Effector memory CD8-positive, alpha-beta T cell (primary cell): ENCODE measurements around the gene MYO1B.

Experiments
- ATAC-seq: fragments of 150-1000 bp; cut with Tn5 transposase; replicated peaks from 2 replicates; pipeline ENCODE4 v1.10.0; 2021; ENCODE audit warnings: mild to moderate bottlenecking, moderate library complexity
- DNase-seq, 3 experiments: peaks; one replicate each; pipeline ENCODE4 v3.0.0; 2021
- H3K27ac Mint-ChIP-seq, 2 donors: one replicate each; pipeline ENCODE4 v1.8.0; 2022; ENCODE audit warnings: mild to moderate bottlenecking in 2 of 2, mixed read lengths in 2 of 2, moderate library complexity in 2 of 2
- H3K27me3 Mint-ChIP-seq, 2 donors: one replicate each; pipeline ENCODE4 v1.8.0; 2022; ENCODE audit warnings: mixed read lengths in 2 of 2
- H3K36me3 Mint-ChIP-seq: one replicate; pipeline ENCODE4 v1.8.0; 2022; ENCODE audit warnings: mild to moderate bottlenecking, moderate library complexity, mixed read lengths; ENCODE audit not compliant: insufficient read depth
- H3K4me1 Mint-ChIP-seq, 2 donors: one replicate each; pipeline ENCODE4 v1.8.0; 2022; ENCODE audit warnings: low read depth in 2 of 2, mixed read lengths in 2 of 2
- H3K4me3 Mint-ChIP-seq, 2 donors: one replicate each; pipeline ENCODE4 v1.8.0; 2022; ENCODE audit warnings: mild to moderate bottlenecking in 2 of 2, mixed read lengths in 2 of 2, moderate library complexity in 2 of 2
- H3K9me3 Mint-ChIP-seq, 2 donors: one replicate each; pipeline ENCODE4 v1.8.0; 2022; ENCODE audit warnings: mixed read lengths in 2 of 2

MYO1B gene

GRCh38 chr2:191276792-191277465, 31.7 kb downstream of the MYO1B start:
- ATAC-seq (no peak), DNase-seq (no peak)
- Mint-ChIP-seq H3K27me3 (peaks cover 40 to 64% of the 10 kb centered on the region in 2 donors), H3K36me3 (no peaks in the 10 kb centered on the region), H3K27ac (peak overlapping the region in 1 of 2 donors; percentile 4), H3K9me3 (no peaks in the 10 kb centered on the region), H3K4me3 (no peak overlapping the region), H3K4me1 (no peaks in the 10 kb centered on the region)

GRCh38 chr2:191280290-191280689, 35.1 kb downstream of the MYO1B start:
- ATAC-seq (no peak), DNase-seq (no peak)
- Mint-ChIP-seq H3K4me3 (no peak overlapping the region), H3K27ac (no peak overlapping the region), H3K4me1 (no peaks in the 10 kb centered on the region), H3K27me3 (peaks cover 31 to 37% of the 10 kb centered on the region in 2 donors), H3K9me3 (no peaks in the 10 kb centered on the region), H3K36me3 (no peaks in the 10 kb centered on the region)

- Mint-ChIP-seq H3K9me3 (no peaks in the 10 kb centered on the region), H3K4me3 (no peak overlapping the region), H3K27ac (no peak overlapping the region), H3K27me3 (peaks cover 33% of the 10 kb centered on the region in 2 donors), H3K4me1 (no peaks in the 10 kb centered on the region), H3K36me3 (no peaks in the 10 kb centered on the region)
- DNase-seq (no peak), ATAC-seq (no peak)
Observed at GRCh38 chr2:191280834-191281756, 35.9 kb downstream of the MYO1B start.

DNA sequence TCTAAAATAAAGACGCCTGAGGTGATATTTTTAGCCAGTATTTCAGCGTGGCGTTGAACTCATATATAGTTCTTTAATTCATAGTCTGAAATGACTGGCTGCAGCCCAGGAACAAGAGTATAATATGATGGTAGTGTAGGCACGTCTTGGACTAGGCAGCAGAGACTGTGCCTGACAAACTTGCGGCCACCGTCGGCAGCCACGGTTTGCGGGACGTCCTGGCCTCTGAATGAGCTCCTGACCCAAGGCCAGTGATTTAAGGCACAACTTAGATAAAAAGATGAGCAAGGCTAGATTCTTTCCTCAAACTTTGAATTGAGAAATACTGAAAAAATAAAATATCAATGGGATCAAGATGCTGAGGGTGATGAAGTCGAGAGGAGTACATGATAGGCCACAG, 40.0 kb downstream of the MYO1B start:
- Mint-ChIP-seq H3K27me3 (peaks cover 6 to 16% of the 10 kb centered on the region in 2 donors), H3K4me1 (no peaks in the 10 kb centered on the region), H3K36me3 (no peaks in the 10 kb centered on the region), H3K4me3 (no peak overlapping the region), H3K9me3 (no peaks in the 10 kb centered on the region), H3K27ac (no peak overlapping the region)
- ATAC-seq: no peak
- no peak for DNase-seq

GRCh38 chr2:191287820-191288219, 42.6 kb downstream of the MYO1B start:
- ATAC-seq: no peak
- Mint-ChIP-seq H3K27me3 (peaks cover 0 to 24% of the 10 kb centered on the region in 2 donors), H3K9me3 (no peaks in the 10 kb centered on the region), H3K4me1 (no peaks in the 10 kb centered on the region), H3K4me3 (no peak overlapping the region), H3K36me3 (no peaks in the 10 kb centered on the region), H3K27ac (no peak overlapping the region)
- DNase-seq: no peak

DNA sequence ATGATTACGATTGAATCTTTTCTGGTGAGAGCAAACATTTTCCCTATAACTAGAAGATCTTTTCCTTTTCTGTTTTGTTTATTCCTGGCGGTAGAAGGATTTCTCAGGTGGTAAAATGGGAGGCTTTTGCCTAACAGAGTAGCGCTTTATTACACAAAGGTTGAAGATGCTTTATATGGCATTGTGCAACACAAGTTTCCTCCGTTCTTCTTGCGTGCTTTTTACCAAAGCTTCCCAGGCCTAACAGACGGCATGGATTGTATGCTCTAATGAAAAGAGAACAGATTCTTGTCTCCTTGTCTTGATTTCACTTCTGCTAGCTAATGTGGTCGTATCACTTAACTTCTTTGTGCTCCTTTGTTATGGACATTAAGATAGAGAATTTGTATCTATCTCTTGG, 43.8 kb downstream of the MYO1B start:
- peaks cover 0 to 23% of the 10 kb centered on the region in 2 donors for H3K27me3 Mint-ChIP-seq
- no peak for ATAC-seq

GRCh38 chr2:191291471-191291870, 46.3 kb downstream of the MYO1B start:
- Mint-ChIP-seq H3K4me1 (no peaks in the 10 kb centered on the region), H3K27me3 (peaks cover 0 to 27% of the 10 kb centered on the region in 2 donors), H3K27ac (no peak overlapping the region), H3K9me3 (no peaks in the 10 kb centered on the region), H3K36me3 (no peaks in the 10 kb centered on the region), H3K4me3 (no peak overlapping the region)
- ATAC-seq: no peak
- no peak for DNase-seq

More for the DNA sequence above, 43.8 kb downstream of the MYO1B start:
- no peaks in the 10 kb centered on the region for H3K4me1 Mint-ChIP-seq
- no peak overlapping the region for H3K4me3 Mint-ChIP-seq
- DNase-seq: no peak
- no peaks in the 10 kb centered on the region for H3K9me3 Mint-ChIP-seq
- no peaks in the 10 kb centered on the region for H3K36me3 Mint-ChIP-seq
- no peak overlapping the region for H3K27ac Mint-ChIP-seq

DNA sequence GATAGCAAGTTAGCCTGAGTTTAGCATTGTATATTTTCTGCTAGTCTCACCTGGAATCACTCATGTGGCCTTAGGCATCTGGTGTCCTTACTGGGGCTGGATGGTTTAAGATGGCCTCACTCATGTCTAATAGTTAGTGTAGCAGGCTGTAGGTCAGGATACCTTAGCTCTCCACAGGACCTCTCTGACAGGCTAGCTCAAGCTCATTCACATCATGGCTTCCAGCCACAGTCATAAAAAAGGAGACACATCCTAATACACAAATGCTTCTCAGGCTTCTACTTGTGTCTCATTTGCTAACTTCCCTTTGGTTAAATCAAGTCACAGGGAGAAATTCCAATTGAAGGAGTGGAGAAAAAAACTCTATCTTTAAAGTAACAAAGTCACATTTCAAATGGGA, 47.7 kb downstream of the MYO1B start:
- no peak for DNase-seq
- no peak for ATAC-seq
- peaks cover 0 to 28% of the 10 kb centered on the region in 2 donors for H3K27me3 Mint-ChIP-seq
- no peak overlapping the region for H3K4me3 Mint-ChIP-seq
- no peaks in the 10 kb centered on the region for H3K9me3 Mint-ChIP-seq
- H3K36me3 Mint-ChIP-seq: no peaks in the 10 kb centered on the region
- H3K4me1 Mint-ChIP-seq: no peaks in the 10 kb centered on the region
- H3K27ac Mint-ChIP-seq: no peak overlapping the region

GRCh38 chr2:191295088-191295487, 49.9 kb downstream of the MYO1B start:
- DNase-seq: no peak
- H3K4me1 Mint-ChIP-seq: no peaks in the 10 kb centered on the region

DNA sequence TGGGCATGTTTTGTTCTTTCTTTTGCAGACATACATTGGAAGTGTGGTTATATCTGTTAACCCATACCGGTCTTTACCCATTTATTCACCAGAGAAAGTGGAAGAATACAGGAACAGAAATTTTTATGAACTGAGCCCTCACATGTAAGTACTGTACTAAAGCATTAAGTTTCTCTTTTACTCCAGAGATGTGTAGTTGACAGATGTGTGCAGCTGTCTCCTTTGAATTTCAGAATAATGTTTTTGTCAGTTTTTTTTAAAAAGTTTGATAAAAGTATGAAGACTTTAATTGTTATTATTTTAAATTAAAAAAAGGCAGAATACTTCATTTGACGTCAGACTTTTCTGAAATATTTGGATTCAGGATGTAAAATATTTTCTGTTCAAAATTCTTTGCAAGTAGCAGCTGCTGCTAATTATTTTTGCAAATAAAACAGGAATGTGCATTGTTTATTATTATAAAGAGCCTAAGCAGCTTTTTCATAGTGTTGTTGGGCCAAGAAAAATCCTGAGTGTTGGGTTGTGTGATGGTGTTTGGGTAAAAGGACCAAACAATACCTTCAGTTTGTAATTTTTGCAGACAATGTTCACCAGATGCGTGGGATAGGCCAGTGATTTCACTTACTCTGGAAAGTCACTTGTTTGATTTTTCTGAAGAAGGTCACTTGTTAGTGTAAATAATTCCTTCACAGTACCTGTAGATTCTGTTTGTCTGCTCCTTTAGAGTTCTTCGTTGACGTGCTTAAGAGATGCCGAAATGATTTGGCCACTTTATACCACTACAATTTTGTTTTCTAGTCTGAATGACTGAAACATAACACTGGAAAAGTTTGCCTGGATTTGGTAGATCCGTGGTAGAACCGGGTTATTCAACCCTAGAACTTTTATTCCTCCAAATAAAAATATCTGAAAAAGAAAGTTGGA, 51.1 kb downstream of the MYO1B start:
- H3K27ac Mint-ChIP-seq: no peak overlapping the region
- H3K4me3 Mint-ChIP-seq: no peak overlapping the region
- no peaks in the 10 kb centered on the region for H3K9me3 Mint-ChIP-seq
- no peaks in the 10 kb centered on the region for H3K36me3 Mint-ChIP-seq
- no peaks in the 10 kb centered on the region for H3K4me1 Mint-ChIP-seq
- ATAC-seq (no peak), DNase-seq (no peak)
- peaks cover 2 to 35% of the 10 kb centered on the region in 2 donors for H3K27me3 Mint-ChIP-seq

More at GRCh38 chr2:191295088-191295487, 49.9 kb downstream of the MYO1B start:
- Mint-ChIP-seq H3K9me3 (no peaks in the 10 kb centered on the region), H3K27me3 (peaks cover 0 to 30% of the 10 kb centered on the region in 2 donors), H3K36me3 (no peaks in the 10 kb centered on the region), H3K4me3 (no peak overlapping the region), H3K27ac (no peak overlapping the region)
- ATAC-seq: no peak

DNA sequence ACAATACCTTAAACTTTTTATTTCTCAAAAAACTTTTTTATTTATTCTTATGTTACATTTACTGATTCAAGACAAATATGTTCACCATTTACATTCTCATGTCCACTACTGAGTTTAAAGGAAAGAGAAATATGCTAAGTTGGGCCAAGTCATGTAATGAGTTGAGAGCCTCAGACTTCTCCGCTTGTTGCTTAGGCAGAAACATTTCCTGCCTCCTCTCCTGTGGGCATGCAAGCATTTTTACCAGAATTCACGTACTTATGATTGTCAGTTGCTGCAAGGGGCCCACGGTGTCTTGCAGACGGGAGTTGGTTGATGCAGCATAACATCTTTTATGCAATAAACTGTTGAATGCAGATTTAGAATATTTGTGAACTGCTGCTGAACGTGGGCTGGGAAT, 51.8 kb downstream of the MYO1B start:
- H3K27ac Mint-ChIP-seq: no peak overlapping the region
- peaks cover 9 to 33% of the 10 kb centered on the region in 2 donors for H3K27me3 Mint-ChIP-seq

GRCh38 chr2:191298306-191298705, 53.1 kb downstream of the MYO1B start:
- Mint-ChIP-seq H3K9me3 (no peaks in the 10 kb centered on the region), H3K27ac (no peak overlapping the region), H3K27me3 (peaks cover 11 to 33% of the 10 kb centered on the region in 2 donors), H3K36me3 (no peaks in the 10 kb centered on the region), H3K4me1 (no peaks in the 10 kb centered on the region), H3K4me3 (no peak overlapping the region)
- DNase-seq (no peak), ATAC-seq (no peak)

More for the DNA sequence above, 51.8 kb downstream of the MYO1B start:
- Mint-ChIP-seq H3K9me3 (no peaks in the 10 kb centered on the region), H3K36me3 (no peaks in the 10 kb centered on the region), H3K4me3 (no peak overlapping the region), H3K4me1 (no peaks in the 10 kb centered on the region)
- ATAC-seq: no peak
- DNase-seq: no peak

DNA sequence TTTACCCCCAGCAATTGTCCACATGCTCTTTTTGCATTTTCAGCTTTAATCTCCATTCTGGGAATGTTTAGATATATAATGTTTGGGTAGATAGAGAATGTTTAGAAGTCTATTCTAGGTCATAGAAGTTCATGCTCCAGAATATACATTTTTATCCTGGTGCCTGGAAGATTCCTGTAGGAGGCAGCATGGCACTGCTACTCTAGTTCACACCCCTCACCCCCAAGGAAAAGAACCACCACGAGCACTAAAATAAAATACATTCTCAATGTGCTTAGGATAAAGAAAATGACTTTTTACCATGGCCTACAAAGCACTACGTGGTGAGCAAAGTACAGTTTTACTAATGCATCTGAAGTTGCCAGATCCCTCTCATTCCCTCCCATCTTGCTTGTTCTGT, 53.8 kb downstream of the MYO1B start:
- Mint-ChIP-seq H3K4me3 (no peak overlapping the region), H3K36me3 (no peaks in the 10 kb centered on the region), H3K4me1 (no peaks in the 10 kb centered on the region), H3K27me3 (peaks cover 11 to 33% of the 10 kb centered on the region in 2 donors), H3K27ac (no peak overlapping the region), H3K9me3 (no peaks in the 10 kb centered on the region)
- ATAC-seq (no peak), DNase-seq (no peak)
